ENCODE measurements around the gene RPRM. TPM values are rescaled to one million over a fixed set of nuclear protein-coding genes. Genes with fewer than 3 reads are reported as not detected.
"Not testable (repeated sequence)": the region's sequence is repeated elsewhere in the genome, so short reads cannot be mapped to it uniquely, and the experiment has no call there.

The RPRM gene
- polyA plus RNA-seq, 1 experiment, result not detected

- CTCF ChIA-PET, result no interaction called here
- no peak for TF ChIP-seq CTCF (IDR thresholded peaks at IDR 0.05; ENCODE audit: insufficient read depth, low read depth, low read length)
- Histone ChIP-seq H3K4me3 (ENCODE audit: low read depth, low read length) (no peak overlapping the region), H3K27me3 (ENCODE audit: control insufficient read depth, insufficient read depth, low read length) (no peaks in the 10 kb centered on the region), H3K36me3 (ENCODE audit: control insufficient read depth, insufficient read depth, low read length) (no peaks in the 10 kb centered on the region)
- DNase-seq (ENCODE audit: low read depth), result no peak
- POLR2A ChIA-PET, result no interaction called here
Observed at GRCh38 chr2:153455861-153456260, 22.7 kb downstream of the RPRM start.

- DNase-seq (ENCODE audit: low read depth), result no peak
- CTCF ChIA-PET, result no interaction called here
- Histone ChIP-seq H3K36me3 (ENCODE audit: control insufficient read depth, insufficient read depth, low read length) (no peaks in the 10 kb centered on the region), H3K27me3 (ENCODE audit: control insufficient read depth, insufficient read depth, low read length) (no peaks in the 10 kb centered on the region), H3K4me3 (ENCODE audit: low read depth, low read length) (no peak overlapping the region)
- POLR2A ChIA-PET, result no interaction called here
- TF ChIP-seq CTCF (IDR thresholded peaks at IDR 0.05; ENCODE audit: insufficient read depth, low read depth, low read length), result no peak
Observed at GRCh38 chr2:153455403-153455802, 23.2 kb downstream of the RPRM start.

DNA sequence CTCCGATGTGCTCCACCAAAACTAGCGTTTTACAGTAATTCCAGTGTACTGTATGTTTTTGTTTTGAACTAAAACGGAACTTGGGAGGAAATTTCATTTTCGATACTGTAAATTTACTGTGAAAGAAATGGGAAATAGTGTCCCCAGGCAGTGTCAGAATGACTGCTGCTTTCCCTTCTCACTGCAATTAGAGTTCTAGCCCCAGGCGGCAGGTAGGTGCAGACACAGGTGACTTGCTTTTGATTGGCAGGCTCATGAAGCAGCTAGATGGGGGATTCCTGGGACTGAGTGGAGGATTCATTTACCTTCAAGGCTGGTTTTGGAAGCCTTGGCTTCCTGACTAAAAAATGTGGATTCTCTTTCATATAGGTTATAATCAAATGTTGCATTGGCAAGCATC is 27.0 kb downstream of the RPRM start:
- Histone ChIP-seq H3K4me3 (ENCODE audit: low read depth, low read length) (no peak overlapping the region), H3K27me3 (ENCODE audit: control insufficient read depth, insufficient read depth, low read length) (no peaks in the 10 kb centered on the region), H3K36me3 (ENCODE audit: control insufficient read depth, insufficient read depth, low read length) (no peaks in the 10 kb centered on the region)
- no peak for DNase-seq (ENCODE audit: low read depth)
- TF ChIP-seq CTCF (IDR thresholded peaks at IDR 0.05; ENCODE audit: insufficient read depth, low read depth, low read length), result no peak
- POLR2A ChIA-PET, result no interaction called here
- CTCF ChIA-PET, result no interaction called here

GRCh38 chr2:153443106-153443505 is 35.5 kb downstream of the RPRM start:
- H3K27me3 ChIP-seq (ENCODE audit: control insufficient read depth, insufficient read depth, low read length), result no peaks in the 10 kb centered on the region
- POLR2A ChIA-PET, result no interaction called here
- H3K4me3 ChIP-seq (ENCODE audit: low read depth, low read length), result no peak overlapping the region
- no peaks in the 10 kb centered on the region for H3K36me3 ChIP-seq (ENCODE audit: control insufficient read depth, insufficient read depth, low read length)
- CTCF ChIA-PET, result no interaction called here
- DNase-seq (ENCODE audit: low read depth), result no peak
- TF ChIP-seq CTCF (IDR thresholded peaks at IDR 0.05; ENCODE audit: insufficient read depth, low read depth, low read length), result no peak

GRCh38 chr2:153442616-153443015 is 35.9 kb downstream of the RPRM start:
- DNase-seq (ENCODE audit: low read depth); H3K36me3 ChIP-seq (ENCODE audit: control insufficient read depth, insufficient read depth, low read length); H3K27me3 ChIP-seq (ENCODE audit: control insufficient read depth, insufficient read depth, low read length); H3K4me3 ChIP-seq (ENCODE audit: low read depth, low read length); CTCF ChIA-PET; POLR2A ChIA-PET: not testable (repeated sequence)

DNA sequence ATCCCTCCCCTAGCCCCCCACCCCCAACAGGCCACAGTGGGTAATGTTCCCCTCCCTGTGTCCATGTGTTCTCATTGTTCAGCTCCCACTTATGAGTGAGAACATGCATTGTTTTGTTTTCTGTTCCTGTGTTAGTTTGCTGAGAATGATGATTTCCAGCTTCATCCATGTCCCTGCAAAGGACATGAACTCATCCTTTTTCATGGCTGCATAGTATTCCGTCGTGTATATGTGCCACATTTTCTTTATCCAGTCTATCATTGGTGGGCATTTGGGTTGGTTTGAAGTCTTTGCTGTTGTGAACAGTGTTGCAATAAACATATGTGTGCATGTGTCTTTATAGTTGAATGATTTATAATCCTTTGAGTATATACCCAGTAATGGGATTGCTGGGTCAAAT is 38.5 kb downstream of the RPRM start:
- CTCF ChIA-PET; POLR2A ChIA-PET; H3K4me3 ChIP-seq (ENCODE audit: low read depth, low read length); DNase-seq (ENCODE audit: low read depth); H3K36me3 ChIP-seq (ENCODE audit: control insufficient read depth, insufficient read depth, low read length); H3K27me3 ChIP-seq (ENCODE audit: control insufficient read depth, insufficient read depth, low read length): not testable (repeated sequence)

Measured in BJ (cell line).